ENCODE measurements around the gene LENEP. TPM values are rescaled to one million over a fixed set of nuclear protein-coding genes. Genes with fewer than 3 reads are reported as not detected.

Gene LENEP, protein sequence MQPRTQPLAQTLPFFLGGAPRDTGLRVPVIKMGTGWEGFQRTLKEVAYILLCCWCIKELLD
- total RNA-seq: not detected in 2 replicates

DNA sequence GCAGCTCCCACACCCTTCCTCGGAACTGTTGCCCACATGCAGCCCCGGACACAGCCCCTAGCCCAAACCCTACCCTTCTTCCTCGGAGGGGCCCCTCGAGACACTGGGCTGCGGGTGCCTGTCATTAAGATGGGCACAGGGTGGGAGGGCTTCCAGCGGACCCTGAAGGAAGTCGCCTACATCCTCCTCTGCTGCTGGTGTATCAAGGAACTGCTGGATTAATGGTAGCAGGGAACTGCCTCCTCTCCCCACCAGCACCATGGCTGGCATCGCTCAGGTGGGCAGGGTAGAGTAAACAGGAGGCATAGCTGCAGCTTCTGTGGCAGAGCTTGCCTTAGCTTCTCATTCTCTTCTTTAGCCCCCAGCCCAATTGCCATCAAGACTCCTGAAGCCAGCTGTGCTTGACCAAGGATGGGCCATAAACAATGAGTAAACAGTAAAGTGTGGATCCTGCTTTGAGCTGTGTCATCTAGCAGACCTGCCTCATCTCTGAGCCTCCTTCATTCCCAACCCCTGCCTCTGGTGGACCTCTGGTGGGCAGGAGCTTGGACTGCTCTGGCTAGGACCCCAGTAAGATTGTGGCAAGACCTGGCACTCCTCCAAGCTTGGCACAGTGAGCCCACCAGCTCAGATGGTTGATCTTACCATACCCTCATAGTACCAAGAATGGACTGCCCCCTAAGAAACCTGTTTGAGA, at the start of gene LENEP:
Gene LENEP, plus strand, starts transcription at position 15 of the 697 bp plus-strand sequence. Its CDS starts 22 bp downstream, at position 37.

GRCh38 chr1:154955718-154956543, 37.5 kb upstream of the LENEP start, which contains the start of gene PBXIP1:
PBXIP1 (minus strand) TSS chr1:154956099; CDS start chr1:154953721, 2,378 bp downstream.

DNA sequence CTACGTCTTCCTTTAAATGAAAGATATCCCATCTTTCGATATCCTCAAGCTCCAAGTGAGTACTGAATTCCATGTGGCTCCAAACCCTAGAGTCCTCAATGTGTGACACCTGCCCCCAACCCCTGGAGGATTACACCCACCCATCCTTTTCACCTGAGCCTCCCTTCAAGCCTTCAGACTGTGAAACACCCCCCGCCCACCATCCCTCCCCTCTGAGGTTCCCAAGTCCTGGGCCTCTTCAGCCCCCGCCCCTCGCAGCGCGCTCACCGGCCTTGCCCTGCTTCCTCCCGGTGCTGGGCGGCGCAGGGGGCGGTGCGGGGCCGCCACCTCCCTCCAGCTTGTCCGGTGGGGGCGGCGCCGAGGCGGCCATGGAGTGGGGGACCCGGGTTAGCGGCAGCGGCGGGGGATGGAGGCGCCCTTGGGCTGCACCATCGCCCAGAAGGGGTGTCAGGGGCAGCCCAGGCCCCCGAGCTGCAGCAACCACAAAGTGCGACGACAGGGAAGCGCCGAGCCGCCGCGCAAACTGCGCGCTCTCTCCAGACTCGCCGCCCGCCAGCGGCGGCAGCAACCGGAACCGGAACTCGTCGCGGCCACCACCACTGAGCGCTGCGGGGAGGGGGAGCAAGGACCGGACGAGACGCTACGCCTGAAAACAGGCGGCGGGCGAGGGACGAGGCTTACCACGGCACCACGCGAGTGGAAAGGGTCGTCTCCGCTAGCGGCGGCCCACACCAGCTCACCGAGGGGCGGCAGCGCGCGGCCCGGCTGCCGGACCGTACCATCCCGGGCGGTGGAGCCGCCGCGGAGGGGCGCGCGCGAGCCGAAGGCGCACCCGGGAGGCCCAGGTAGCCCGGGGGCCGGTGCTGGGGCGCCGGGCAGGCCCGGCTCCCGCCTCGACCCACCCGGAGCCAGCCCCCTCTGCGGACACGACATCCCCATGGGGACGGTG, 31.9 kb upstream of the LENEP start, which contains the start of gene PYGO2:
Gene PYGO2, minus strand, starts transcription at position 576 of the 949 bp plus-strand sequence. Its CDS starts 206 bp downstream, at position 370.

DNA sequence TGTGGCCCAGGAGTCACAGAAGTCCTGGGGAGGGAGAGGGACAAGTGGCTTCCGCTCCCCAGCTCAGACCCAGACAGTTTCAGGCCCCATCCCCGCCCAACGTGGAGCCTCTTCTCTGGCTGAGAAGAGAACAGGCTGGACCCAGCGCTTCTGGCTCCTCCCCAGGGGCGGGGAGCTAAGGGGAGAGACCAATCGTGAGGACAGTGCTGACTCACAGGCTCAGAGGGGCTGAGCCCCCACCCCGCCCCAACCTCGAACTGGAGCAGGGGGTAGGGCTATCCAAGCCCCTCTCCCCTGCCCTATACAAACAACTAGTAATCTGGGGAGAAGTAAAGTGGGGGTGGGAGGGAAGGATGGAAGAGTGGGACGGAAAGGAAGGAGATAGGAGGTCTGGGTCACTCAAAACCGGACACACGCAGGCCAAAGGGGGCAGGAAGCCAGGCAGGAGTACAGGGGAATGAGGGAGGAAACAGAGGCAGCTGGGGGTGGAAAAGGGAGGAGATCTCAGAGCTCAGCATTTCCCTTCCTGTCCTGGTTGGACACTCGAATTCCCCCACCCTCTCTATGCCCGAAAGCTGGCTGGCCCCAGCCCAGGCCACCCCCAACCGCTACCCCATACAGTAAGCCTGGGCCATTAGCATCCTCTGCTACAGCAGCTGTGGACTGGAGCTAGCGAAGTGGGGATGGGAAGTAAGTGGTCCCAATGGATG, 22.6 kb upstream of the LENEP start, which contains the start of gene SHC1:
Gene SHC1, minus strand, starts transcription at position 117 of the 710 bp plus-strand sequence. CDS start 221 bp downstream, outside the sequence.

DNA sequence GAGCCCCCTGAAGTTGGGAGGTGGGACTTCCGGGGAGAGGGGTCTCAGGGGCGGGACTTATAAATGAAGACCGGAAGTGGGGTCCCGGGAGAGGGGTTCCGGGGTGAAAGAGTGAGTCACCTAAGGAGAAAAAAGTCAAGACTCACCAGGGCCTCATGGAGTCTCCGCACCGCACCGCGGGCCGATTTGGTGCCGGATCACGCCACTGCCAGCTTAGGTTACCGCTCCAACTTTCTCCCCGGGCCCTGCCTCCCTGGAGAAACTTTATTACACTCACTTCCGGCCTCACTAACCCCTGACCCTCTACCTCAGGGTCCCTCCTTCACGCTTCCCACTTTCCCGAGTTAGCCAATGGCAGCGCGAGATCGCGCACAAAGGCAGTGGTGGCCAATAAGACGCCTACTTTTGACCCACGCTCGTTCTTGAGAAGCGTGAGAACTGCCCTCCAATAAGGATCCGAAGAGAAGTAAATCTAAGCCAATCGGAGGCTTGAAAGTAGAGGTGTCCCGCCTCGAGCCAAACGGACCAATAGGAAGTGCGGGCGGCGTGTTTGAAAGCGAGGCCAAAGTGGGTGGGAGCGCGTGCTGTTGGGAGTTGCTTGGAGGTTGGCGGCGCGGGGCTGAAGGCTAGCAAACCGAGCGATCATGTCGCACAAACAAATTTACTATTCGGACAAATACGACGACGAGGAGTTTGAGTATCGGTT, 19.1 kb upstream of the LENEP start, which contains the start of gene CKS1B:
Gene CKS1B, plus strand, starts transcription at position 580 of the 706 bp plus-strand sequence. Its CDS starts 65 bp downstream, at position 645.

DNA sequence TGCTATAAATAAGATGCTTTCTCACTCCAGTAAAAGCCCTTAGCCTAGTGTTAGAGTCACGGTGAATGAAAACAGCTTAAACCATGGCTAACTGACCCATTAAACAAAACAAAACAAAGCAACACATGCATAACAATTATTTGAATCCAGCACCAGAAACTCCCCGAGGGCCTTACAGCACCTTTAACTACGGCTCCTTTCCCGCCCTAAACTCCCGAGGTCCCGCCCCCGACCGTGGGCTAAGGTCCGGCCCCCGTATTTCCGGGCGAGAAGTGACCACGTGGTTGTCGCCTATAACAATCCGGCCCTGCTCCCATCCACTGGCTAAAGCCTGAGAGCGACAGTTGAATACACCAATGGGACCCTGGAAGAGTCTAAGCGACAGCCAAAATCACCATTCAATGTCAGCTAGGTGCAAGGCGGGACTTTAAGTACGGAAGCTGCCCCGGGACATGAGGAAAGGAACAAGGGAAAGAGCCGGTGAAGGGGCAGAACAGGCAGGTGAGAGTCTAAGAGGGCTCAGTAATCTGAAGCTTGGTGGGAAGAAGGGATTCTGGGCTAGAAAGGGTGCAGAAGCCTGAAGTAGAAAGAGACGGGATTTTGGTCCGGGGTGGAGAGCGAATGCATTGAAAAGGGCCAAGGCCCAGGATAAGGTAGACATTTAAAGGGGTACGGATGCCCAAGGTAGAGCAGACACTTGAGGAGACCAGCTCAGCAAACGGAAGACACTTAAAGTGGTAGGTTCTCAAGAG, 10.3 kb upstream of the LENEP start, which contains the start of gene FLAD1:
Gene FLAD1, plus strand, starts transcription at position 448 of the 752 bp plus-strand sequence. CDS start 351 bp downstream, outside the sequence.

DNA sequence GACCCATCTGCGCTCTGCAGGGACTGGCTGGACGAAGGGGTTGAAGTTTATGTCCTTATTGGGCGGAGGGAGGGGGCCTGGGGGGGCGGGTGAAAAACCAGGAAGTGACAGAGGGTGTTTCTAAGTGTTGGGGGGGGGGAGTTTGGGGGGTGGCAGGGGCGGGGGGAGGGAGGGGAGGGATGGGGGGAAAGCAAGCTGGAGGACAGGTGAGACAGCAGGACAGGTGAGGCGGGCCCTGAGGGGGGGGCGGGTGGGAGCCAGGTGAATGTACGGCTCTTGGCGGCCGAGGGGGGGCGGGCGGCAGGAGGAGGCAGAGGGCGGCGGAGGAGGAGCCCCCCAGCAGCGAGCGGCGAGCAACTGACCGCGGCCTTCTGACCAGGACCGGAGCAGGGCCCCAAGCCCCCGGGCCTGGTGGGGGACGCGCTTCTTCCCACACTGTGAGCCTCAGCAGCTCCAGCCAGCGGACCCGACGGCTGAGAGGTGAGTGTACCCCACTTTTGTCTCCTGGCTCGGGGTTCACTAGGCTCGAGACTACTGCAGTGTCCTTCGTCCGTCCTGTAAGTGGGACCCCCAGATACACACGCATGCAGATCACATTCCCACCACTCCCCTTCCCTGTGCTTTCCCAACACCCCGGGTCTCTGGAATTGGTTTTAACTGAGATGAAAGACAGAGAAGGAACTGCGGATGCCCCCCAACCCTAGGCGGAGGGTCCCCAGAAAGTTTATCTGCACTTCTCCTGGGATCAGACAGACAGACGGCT, 9.3 kb downstream of the LENEP start, which contains the start of gene ZBTB7B:
Gene ZBTB7B, plus strand, starts transcription at position 339 of the 763 bp plus-strand sequence. CDS start 11,859 bp downstream, outside the sequence.

GRCh38 chr1:155033524-155033923, 40.1 kb downstream of the LENEP start, which contains the start of the genes DCST1 and DCST2:
DCST1 (plus strand) TSS chr1:155033824; CDS start chr1:155034037, 213 bp downstream.
DCST2 (minus strand) TSS chr1:155033781; CDS start chr1:155033701, 80 bp downstream.

Other genes starting within 250 kb of the LENEP start
- gene KCNN3, start 123.3 kb upstream of the LENEP start, total RNA-seq: under 0.01 and 0.32 TPM in 2 replicates
- 4.2 and 4.4 TPM in 2 replicates for gene PMVK, start 56.9 kb upstream of the LENEP start, total RNA-seq
- gene PBXIP1, start 37.5 kb upstream of the LENEP start, total RNA-seq: 87.2 and 138 TPM in 2 replicates
- gene PYGO2, start 31.8 kb upstream of the LENEP start, total RNA-seq: 5.9 and 9.4 TPM in 2 replicates
- gene SHC1, start 22.8 kb upstream of the LENEP start, total RNA-seq: 249 and 465 TPM in 2 replicates
- 30.3 and 48.5 TPM in 2 replicates for gene CKS1B, start 18.9 kb upstream of the LENEP start, total RNA-seq
- 15.1 and 18.9 TPM in 2 replicates for gene FLAD1, start 10.2 kb upstream of the LENEP start, total RNA-seq
- 16.0 and 19.7 TPM in 2 replicates for gene ZBTB7B, start 9.2 kb downstream of the LENEP start, total RNA-seq
- gene DCST2, start 40.2 kb downstream of the LENEP start, total RNA-seq: not detected in 2 replicates
- not detected in 2 replicates for gene DCST1, start 40.2 kb downstream of the LENEP start, total RNA-seq
- gene ADAM15, start 57.7 kb downstream of the LENEP start, total RNA-seq: 61.5 and 108 TPM in 2 replicates
- gene EFNA4, start 70.2 kb downstream of the LENEP start, total RNA-seq: 4.8 and 5.9 TPM in 2 replicates
- 1.8 and 2.7 TPM in 2 replicates for gene EFNA3, start 85.3 kb downstream of the LENEP start, total RNA-seq
- 0.37 TPM in 1 of 2 replicates, not detected in the other for gene EFNA1, start 134.3 kb downstream of the LENEP start, total RNA-seq
- gene SLC50A1, start 142.3 kb downstream of the LENEP start, total RNA-seq: 18.9 and 30.6 TPM in 2 replicates
- 11.4 and 61.5 TPM in 2 replicates for gene DPM3, start 146.9 kb downstream of the LENEP start, total RNA-seq
- gene KRTCAP2, start 179.7 kb downstream of the LENEP start, total RNA-seq: 68.0 and 136 TPM in 2 replicates
- 5.6 and 10.7 TPM in 2 replicates for gene TRIM46, start 180.3 kb downstream of the LENEP start, total RNA-seq
- 23.8 and 35.9 TPM in 2 replicates for gene THBS3, start 214.3 kb downstream of the LENEP start, total RNA-seq
- 38.0 and 43.1 TPM in 2 replicates for gene MTX1, start 215.1 kb downstream of the LENEP start, total RNA-seq